OCI-LY3 (cell line): ENCODE results near the gene ELOB.

Experiments
- EZH2phosphoT487 ChIP-seq: fragments of 200-600 bp; shearing (Covaris generic); IDR thresholded peaks from 2 replicates; pipeline ENCODE4 v1.6.1; 2018; ENCODE audit warnings: antibody characterized with exemption, mixed run types, low read depth
- TF ChIP-seq, protein P1 (sequence below): fragments of 200-600, 300-600 bp; sonication (generic); IDR thresholded peaks from 2 replicates; pipeline ENCODE4 v1.5.1; 2014; ENCODE audit warnings: antibody characterized with exemption, low read length, low read depth

DNA sequence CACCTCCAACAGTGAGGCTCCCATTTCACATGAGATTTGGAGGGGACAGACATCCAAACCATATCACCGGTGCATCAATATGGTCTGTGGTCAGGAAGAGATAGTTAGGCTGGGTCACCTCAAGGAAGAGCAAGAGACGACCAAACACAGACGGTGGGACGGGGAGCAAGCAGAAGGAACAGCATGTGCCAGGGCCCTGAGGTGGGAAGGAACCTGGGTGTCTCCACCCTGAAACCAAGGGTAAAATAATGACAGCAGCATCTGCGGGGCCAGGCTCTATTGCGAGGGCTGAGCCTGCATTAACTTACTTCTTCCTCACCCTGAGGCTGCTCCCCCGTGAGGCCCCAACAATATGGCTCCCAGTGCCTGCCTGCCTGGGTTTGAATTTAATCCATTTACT is 31.1 kb upstream of the ELOB start:
- TF ChIP-seq, protein P1, sequence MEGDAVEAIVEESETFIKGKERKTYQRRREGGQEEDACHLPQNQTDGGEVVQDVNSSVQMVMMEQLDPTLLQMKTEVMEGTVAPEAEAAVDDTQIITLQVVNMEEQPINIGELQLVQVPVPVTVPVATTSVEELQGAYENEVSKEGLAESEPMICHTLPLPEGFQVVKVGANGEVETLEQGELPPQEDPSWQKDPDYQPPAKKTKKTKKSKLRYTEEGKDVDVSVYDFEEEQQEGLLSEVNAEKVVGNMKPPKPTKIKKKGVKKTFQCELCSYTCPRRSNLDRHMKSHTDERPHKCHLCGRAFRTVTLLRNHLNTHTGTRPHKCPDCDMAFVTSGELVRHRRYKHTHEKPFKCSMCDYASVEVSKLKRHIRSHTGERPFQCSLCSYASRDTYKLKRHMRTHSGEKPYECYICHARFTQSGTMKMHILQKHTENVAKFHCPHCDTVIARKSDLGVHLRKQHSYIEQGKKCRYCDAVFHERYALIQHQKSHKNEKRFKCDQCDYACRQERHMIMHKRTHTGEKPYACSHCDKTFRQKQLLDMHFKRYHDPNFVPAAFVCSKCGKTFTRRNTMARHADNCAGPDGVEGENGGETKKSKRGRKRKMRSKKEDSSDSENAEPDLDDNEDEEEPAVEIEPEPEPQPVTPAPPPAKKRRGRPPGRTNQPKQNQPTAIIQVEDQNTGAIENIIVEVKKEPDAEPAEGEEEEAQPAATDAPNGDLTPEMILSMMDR: no peak
- TF ChIP-seq EZH2phosphoT487: no peak
